ENCODE data around the gene ROBO3. TPM values are rescaled to one million over a fixed set of nuclear protein-coding genes. Genes with fewer than 3 reads are reported as not detected.

ROBO3 gene
- total RNA-seq, 1 experiment from 2014 or later, result 6.2 TPM

GRCh38 chr11:124920870-124921609 lies 55.8 kb downstream of the ROBO3 start:
- no peaks in the 10 kb centered on the region for H3K36me3 ChIP-seq (ENCODE audit: control insufficient read depth, insufficient read depth, low read length)
- no peaks in the 10 kb centered on the region for H3K4me1 ChIP-seq
- BruUV-seq (replicated peaks), result no TSS peak
- DNase-seq, result no peak
- CTCF ChIA-PET, result no interaction called here
- Mint-ChIP-seq H3K4me3 (ENCODE audit: unreplicated experiment) (no peak overlapping the region), H3K27ac (ENCODE audit: unreplicated experiment) (no peak overlapping the region), H3K27me3 (ENCODE audit: insufficient read depth, unreplicated experiment) (peaks cover 31% of the 10 kb centered on the region), H3K36me3 (ENCODE audit: insufficient read depth, unreplicated experiment) (no peaks in the 10 kb centered on the region), H3K4me1 (ENCODE audit: low read depth, unreplicated experiment) (no peaks in the 10 kb centered on the region), H3K9me3 (ENCODE audit: unreplicated experiment) (peaks cover 4% of the 10 kb centered on the region)
- POLR2A ChIA-PET, result no interaction called here
- H3K4me3 ChIP-seq (ENCODE audit: low read depth, low read length), result no peak overlapping the region
- TF ChIP-seq CTCF (IDR thresholded peaks at IDR 0.05; ENCODE audit: insufficient read depth in 1 of 2, low read depth in 1 of 2, low read length in 1 of 2, severe bottlenecking in 1 of 2, unreplicated experiment in 1 of 2), result no peak
- H3K9me3 ChIP-seq, result no peaks in the 10 kb centered on the region
- H3K27me3 ChIP-seq (replicated peaks; ENCODE audit: control insufficient read depth, insufficient read depth, low read length), result no peaks in the 10 kb centered on the region
- intact Hi-C loops (cut with micrococcal nuclease; ENCODE audit: unreplicated experiment), result no loop called here

GRCh38 chr11:124922831-124923230 lies 57.6 kb downstream of the ROBO3 start:
- POLR2A ChIA-PET, result no interaction called here
- H3K27me3 Mint-ChIP-seq (ENCODE audit: insufficient read depth, unreplicated experiment), result peaks cover 31% of the 10 kb centered on the region
- Histone ChIP-seq H3K4me1 (no peaks in the 10 kb centered on the region), H3K4me3 (ENCODE audit: low read depth, low read length) (no peak overlapping the region), H3K36me3 (ENCODE audit: control insufficient read depth, insufficient read depth, low read length) (no peaks in the 10 kb centered on the region), H3K9me3 (no peaks in the 10 kb centered on the region), H3K27me3 (replicated peaks; ENCODE audit: control insufficient read depth, insufficient read depth, low read length) (no peaks in the 10 kb centered on the region)
- intact Hi-C loops (cut with micrococcal nuclease; ENCODE audit: unreplicated experiment), result no loop called here
- BruUV-seq (replicated peaks), result no TSS peak
- H3K36me3 Mint-ChIP-seq (ENCODE audit: insufficient read depth, unreplicated experiment), result no peaks in the 10 kb centered on the region
- DNase-seq, result no peak
- H3K4me3 Mint-ChIP-seq (ENCODE audit: unreplicated experiment), result no peak overlapping the region
- H3K27ac Mint-ChIP-seq (ENCODE audit: unreplicated experiment), result no peak overlapping the region
- H3K9me3 Mint-ChIP-seq (ENCODE audit: unreplicated experiment), result no peaks in the 10 kb centered on the region
- TF ChIP-seq CTCF (IDR thresholded peaks at IDR 0.05; ENCODE audit: insufficient read depth in 1 of 2, low read depth in 1 of 2, low read length in 1 of 2, severe bottlenecking in 1 of 2, unreplicated experiment in 1 of 2), result no peak
- no peaks in the 10 kb centered on the region for H3K4me1 Mint-ChIP-seq (ENCODE audit: low read depth, unreplicated experiment)
- CTCF ChIA-PET, result no interaction called here

GRCh38 chr11:124923296-124923695 lies 58.1 kb downstream of the ROBO3 start:
- Histone ChIP-seq H3K36me3 (ENCODE audit: control insufficient read depth, insufficient read depth, low read length) (no peaks in the 10 kb centered on the region), H3K9me3 (no peaks in the 10 kb centered on the region), H3K4me3 (ENCODE audit: low read depth, low read length) (no peak overlapping the region), H3K4me1 (no peaks in the 10 kb centered on the region), H3K27me3 (replicated peaks; ENCODE audit: control insufficient read depth, insufficient read depth, low read length) (no peaks in the 10 kb centered on the region)
- Mint-ChIP-seq H3K4me3 (ENCODE audit: unreplicated experiment) (no peak overlapping the region), H3K36me3 (ENCODE audit: insufficient read depth, unreplicated experiment) (no peaks in the 10 kb centered on the region), H3K9me3 (ENCODE audit: unreplicated experiment) (no peaks in the 10 kb centered on the region), H3K4me1 (ENCODE audit: low read depth, unreplicated experiment) (no peaks in the 10 kb centered on the region), H3K27me3 (ENCODE audit: insufficient read depth, unreplicated experiment) (peaks cover 31% of the 10 kb centered on the region), H3K27ac (ENCODE audit: unreplicated experiment) (no peak overlapping the region)
- ChIA-PET POLR2A (no interaction called here), CTCF (no interaction called here)
- no peak for DNase-seq
- TF ChIP-seq CTCF (IDR thresholded peaks at IDR 0.05; ENCODE audit: insufficient read depth in 1 of 2, low read depth in 1 of 2, low read length in 1 of 2, severe bottlenecking in 1 of 2, unreplicated experiment in 1 of 2), result no peak
- no TSS peak for BruUV-seq (replicated peaks)
- intact Hi-C loops (cut with micrococcal nuclease; ENCODE audit: unreplicated experiment), result no loop called here
